Cerebellar nuclear complex (tissue), 1 donor: ENCODE measurements around the gene IFIT5.
A peak's percentile ranks its signal among the peaks of the same experiment; 100 is the strongest.
"Not testable (repeated sequence)": the region's sequence is repeated elsewhere in the genome, so short reads cannot be mapped to it uniquely, and the experiment has no call there.

Experiments
- DNase-seq, 2 experiments: peaks; one replicate each; lab custom pipeline; 2025; lab: John Stamatoyannopoulos, UW

The IFIT5 gene

GRCh38 chr10:89393898-89394297, 20.5 kb upstream of the IFIT5 start:
- DNase-seq: no peak

GRCh38 chr10:89395141-89395540, 19.2 kb upstream of the IFIT5 start:
- no peak for DNase-seq

- DNase-seq: no peak
Observed at GRCh38 chr10:89398003-89398749, 16.2 kb upstream of the IFIT5 start.

GRCh38 chr10:89399956-89400355, 14.4 kb upstream of the IFIT5 start:
- DNase-seq: no peak

- no peak for DNase-seq
Observed at GRCh38 chr10:89403043-89403442, 11.3 kb upstream of the IFIT5 start.

- no peak for DNase-seq
Observed at GRCh38 chr10:89404104-89405047, 10.0 kb upstream of the IFIT5 start.

GRCh38 chr10:89406178-89406577, 8.2 kb upstream of the IFIT5 start:
- not testable (repeated sequence) for DNase-seq

- DNase-seq: not testable (repeated sequence)
Observed at GRCh38 chr10:89407792-89408191, 6.6 kb upstream of the IFIT5 start.

- not testable (repeated sequence) for DNase-seq
Observed at GRCh38 chr10:89409282-89409681, 5.1 kb upstream of the IFIT5 start.

GRCh38 chr10:89410551-89410950, 3.8 kb upstream of the IFIT5 start:
- DNase-seq: not testable (repeated sequence)

GRCh38 chr10:89411135-89411534, 3.2 kb upstream of the IFIT5 start:
- not testable (repeated sequence) for DNase-seq

GRCh38 chr10:89412276-89412675, 2.1 kb upstream of the IFIT5 start:
- DNase-seq: not testable (repeated sequence)

- DNase-seq: no peak
Observed at GRCh38 chr10:89413398-89413912, 913 bp upstream of the IFIT5 start.

GRCh38 chr10:89414879-89415821, 782 bp downstream of the IFIT5 start:
- peak in 1 of 2 experiments; percentile 15 for DNase-seq

- no peak for DNase-seq
Observed at GRCh38 chr10:89416465-89416864, 2.1 kb downstream of the IFIT5 start.

- DNase-seq: no peak
Observed at GRCh38 chr10:89419548-89419947, 5.2 kb downstream of the IFIT5 start.

- DNase-seq: no peak
Observed at GRCh38 chr10:89421018-89421476, 6.7 kb downstream of the IFIT5 start.

GRCh38 chr10:89425000-89425399, 10.6 kb downstream of the IFIT5 start:
- DNase-seq: no peak

- no peak for DNase-seq
Observed at GRCh38 chr10:89426230-89426868, 12.0 kb downstream of the IFIT5 start.

- DNase-seq: no peak
Observed at GRCh38 chr10:89427629-89428028, 13.3 kb downstream of the IFIT5 start.

- DNase-seq: no peak
Observed at GRCh38 chr10:89428877-89429276, 14.5 kb downstream of the IFIT5 start.
